CD4-positive, alpha-beta T cell (primary cell): ENCODE results near the gene HSD11B2. TPM values are rescaled to one million over a fixed set of nuclear protein-coding genes. Genes with fewer than 3 reads are reported as not detected.

ENCODE experiments used
- ATAC-seq: fragments of 200-7000 bp; cut with Tn5 transposase; one replicate; pipeline ENCODE4 v1.10.0; 2022; ENCODE audit warnings: mild to moderate bottlenecking; ENCODE audit not compliant: poor library complexity
- CTCF ChIA-PET: fragments of 350-600 bp; sonication (Branson Sonifier 250); formaldehyde crosslinking; loops from one replicate; lab custom pipeline; 2021; ENCODE audit warnings: antibody characterized with exemption, inconsistent platforms; lab: Charles Lee
- POLR2A ChIA-PET: fragments of 350-600 bp; sonication (Branson Sonifier 250); formaldehyde crosslinking; loops from one replicate; lab custom pipeline; 2021; ENCODE audit warnings: antibody characterized with exemption, inconsistent platforms; lab: Charles Lee
- DNase-seq, 14 experiments: peaks; one replicate each; pipeline ENCODE4 v3.0.0-alpha.2; 2013 to 2020; ENCODE audit warnings: mixed read lengths in 2 of 14
- H3K27ac ChIP-seq, 2 donors: one replicate each; pipeline versions ENCODE4 v1.5.1 to v1.7.0; 2013; ENCODE audit warnings: low read length in 2 of 2, low read depth in 1 of 2, mild to moderate bottlenecking in 1 of 2
- H3K27me3 ChIP-seq, 2 experiments: 1 replicate in 1 of 2; 2 replicates in 1 of 2; pipeline versions ENCODE4 v1.6.1 to v1.7.0; 2013; ENCODE audit warnings: low read length in 2 of 2, control low read depth in 1 of 2, mild to moderate bottlenecking in 1 of 2, moderate library complexity in 1 of 2; ENCODE audit not compliant: insufficient read depth in 2 of 2, control insufficient read depth in 1 of 2
- H3K36me3 ChIP-seq: one replicate; pipeline ENCODE4 v1.6.1; 2013; ENCODE audit warnings: low read length, control low read depth; ENCODE audit not compliant: insufficient read depth
- H3K4me1 ChIP-seq: one replicate; pipeline ENCODE4 v1.6.1; 2013; ENCODE audit warnings: low read length, control low read depth; ENCODE audit not compliant: insufficient read depth
- H3K4me3 ChIP-seq: one replicate; pipeline ENCODE4 v1.5.1; 2013; ENCODE audit warnings: mild to moderate bottlenecking, low read length, moderate library complexity
- H3K9me3 ChIP-seq, 2 experiments: 1 replicate in 1 of 2; 2 replicates in 1 of 2; pipeline versions ENCODE4 v1.6.1 to v1.7.0; 2013; ENCODE audit warnings: low read length in 2 of 2, mild to moderate bottlenecking in 2 of 2, control low read depth in 1 of 2, moderate library complexity in 1 of 2; ENCODE audit not compliant: control insufficient read depth in 1 of 2, insufficient read depth in 1 of 2
- H3K27ac Mint-ChIP-seq: one replicate; pipeline ENCODE4 v1.8.0; 2020; ENCODE audit warnings: mixed read lengths
- H3K27me3 Mint-ChIP-seq: one replicate; pipeline ENCODE4 v1.8.0; 2021; ENCODE audit warnings: mixed read lengths
- H3K36me3 Mint-ChIP-seq: one replicate; pipeline ENCODE4 v1.8.0; 2021; ENCODE audit warnings: low read depth, mixed read lengths
- H3K4me1 Mint-ChIP-seq: one replicate; pipeline ENCODE4 v1.8.0; 2021; ENCODE audit warnings: low read depth, mixed read lengths
- H3K4me3 Mint-ChIP-seq: one replicate; pipeline ENCODE4 v1.8.0; 2020; ENCODE audit warnings: mild to moderate bottlenecking, mixed read lengths
- H3K9me3 Mint-ChIP-seq: one replicate; pipeline ENCODE4 v1.8.0; 2020; ENCODE audit warnings: mixed read lengths
- intact Hi-C, 2 experiments: fragments of 100-400 bp; cut with DNase I in 1 of 2; cut with micrococcal nuclease in 1 of 2; formaldehyde crosslinking; loops; one replicate each; pipeline versions ENCODE4 v1.15.1 to v1.9.0; 2023 to 2025; cut with DNase I, micrococcal nuclease
- total RNA-seq, 174 experiments: library from RNA in 2 of 174; stranded (reverse) in 2 of 174; gene quantifications; one replicate each; pipeline ENCODE4 v1.2.3 and lab custom pipeline; 2021 to 2026
- TF ChIP-seq, protein P1 (sequence below): fragments of 200-600 bp; IDR thresholded peaks from one replicate; pipeline ENCODE4 v1.8.0; 2022; ENCODE audit warnings: antibody characterized with exemption, mild to moderate bottlenecking

The HSD11B2 gene
- total RNA-seq, 2 experiments from 2014 or later, result not detected

DNA sequence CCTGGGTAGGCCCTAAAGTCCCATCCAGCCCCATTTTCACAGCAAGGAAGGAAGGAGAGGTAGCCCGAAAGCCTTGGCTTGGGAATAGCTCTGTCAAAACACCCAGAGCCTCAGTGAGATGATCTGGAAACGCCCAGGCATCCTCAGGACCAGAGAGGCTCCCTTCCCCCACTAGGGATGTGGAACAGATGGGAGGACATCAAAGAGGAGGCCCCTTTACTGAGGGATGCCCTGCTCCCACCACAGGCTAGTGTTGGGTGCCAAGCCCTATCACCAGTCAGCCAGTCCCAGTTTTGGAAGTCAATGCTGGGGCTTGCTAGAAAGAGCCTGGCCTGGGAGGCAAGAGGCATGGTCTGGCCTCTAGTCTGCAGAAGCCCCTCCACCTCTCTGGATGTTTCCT lies 42.3 kb upstream of the HSD11B2 start:
- Histone ChIP-seq H3K4me1 (peaks cover 12% of the 10 kb centered on the region), H3K9me3 (peaks cover 0 to under 1% of the 10 kb centered on the region in 2 experiments), H3K36me3 (no peaks in the 10 kb centered on the region), H3K27ac (no peak overlapping the region), H3K27me3 (peaks cover 10 to 13% of the 10 kb centered on the region in 2 experiments), H3K4me3 (no peak overlapping the region)
- no peak for ATAC-seq
- Mint-ChIP-seq H3K27ac (no peak overlapping the region), H3K9me3 (no peaks in the 10 kb centered on the region), H3K36me3 (no peaks in the 10 kb centered on the region), H3K27me3 (peaks cover 19% of the 10 kb centered on the region), H3K4me3 (no peak overlapping the region), H3K4me1 (no peaks in the 10 kb centered on the region)
- no peak for DNase-seq
- ChIA-PET CTCF (no interaction called here), POLR2A (no interaction called here)
- TF ChIP-seq, protein P1, sequence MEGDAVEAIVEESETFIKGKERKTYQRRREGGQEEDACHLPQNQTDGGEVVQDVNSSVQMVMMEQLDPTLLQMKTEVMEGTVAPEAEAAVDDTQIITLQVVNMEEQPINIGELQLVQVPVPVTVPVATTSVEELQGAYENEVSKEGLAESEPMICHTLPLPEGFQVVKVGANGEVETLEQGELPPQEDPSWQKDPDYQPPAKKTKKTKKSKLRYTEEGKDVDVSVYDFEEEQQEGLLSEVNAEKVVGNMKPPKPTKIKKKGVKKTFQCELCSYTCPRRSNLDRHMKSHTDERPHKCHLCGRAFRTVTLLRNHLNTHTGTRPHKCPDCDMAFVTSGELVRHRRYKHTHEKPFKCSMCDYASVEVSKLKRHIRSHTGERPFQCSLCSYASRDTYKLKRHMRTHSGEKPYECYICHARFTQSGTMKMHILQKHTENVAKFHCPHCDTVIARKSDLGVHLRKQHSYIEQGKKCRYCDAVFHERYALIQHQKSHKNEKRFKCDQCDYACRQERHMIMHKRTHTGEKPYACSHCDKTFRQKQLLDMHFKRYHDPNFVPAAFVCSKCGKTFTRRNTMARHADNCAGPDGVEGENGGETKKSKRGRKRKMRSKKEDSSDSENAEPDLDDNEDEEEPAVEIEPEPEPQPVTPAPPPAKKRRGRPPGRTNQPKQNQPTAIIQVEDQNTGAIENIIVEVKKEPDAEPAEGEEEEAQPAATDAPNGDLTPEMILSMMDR, result no peak
- intact Hi-C loops, result no loop called here

DNA sequence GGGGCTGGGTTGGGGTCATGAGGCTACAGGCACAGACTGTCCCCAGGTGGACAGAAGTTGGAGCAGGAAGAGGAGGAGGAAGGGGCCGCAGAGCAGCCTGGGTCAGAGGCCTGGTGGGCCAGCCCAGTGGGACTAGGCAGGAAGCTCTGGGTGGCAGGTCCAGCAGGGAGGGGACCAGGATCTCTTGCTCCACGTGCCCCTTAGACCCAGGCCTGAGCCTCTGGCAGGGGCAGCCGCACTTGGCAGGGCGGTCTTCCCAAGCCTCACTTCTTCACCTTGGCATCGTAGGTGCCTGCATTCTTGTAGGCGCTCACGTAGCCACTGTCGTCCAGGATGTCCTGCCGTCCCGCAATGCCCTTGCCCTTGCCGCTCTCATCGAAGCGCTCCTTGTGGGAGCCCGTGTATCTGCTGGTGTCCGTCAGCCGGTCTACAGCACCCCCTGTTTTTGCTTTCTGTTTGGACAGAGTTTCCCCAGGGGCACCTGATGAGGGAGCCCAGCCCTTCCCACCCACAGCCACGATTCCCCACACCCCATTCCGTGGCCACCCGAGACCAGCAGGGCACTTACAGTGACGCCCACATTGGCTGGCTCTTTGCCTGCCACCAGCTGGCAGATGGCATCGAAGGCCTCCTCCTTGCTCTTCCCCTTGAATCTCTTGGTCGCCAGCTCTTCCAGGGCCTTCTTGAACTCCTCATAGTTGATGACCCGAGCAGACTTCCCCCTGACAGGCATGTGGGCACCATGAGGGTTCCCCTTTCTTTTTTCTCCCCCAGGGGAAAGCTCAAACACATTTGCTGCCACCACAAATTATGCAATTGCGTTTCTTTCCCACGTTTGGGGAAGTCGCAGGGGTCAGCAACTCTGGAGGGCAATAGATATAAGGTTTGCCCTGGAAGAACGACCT lies 40.8 kb upstream of the HSD11B2 start:
- ChIA-PET POLR2A (no interaction called here), CTCF (no interaction called here)
- Mint-ChIP-seq H3K27me3 (peaks cover 28% of the 10 kb centered on the region), H3K27ac (no peak overlapping the region), H3K4me3 (no peak overlapping the region), H3K9me3 (no peaks in the 10 kb centered on the region), H3K36me3 (no peaks in the 10 kb centered on the region), H3K4me1 (peaks cover 8% of the 10 kb centered on the region)
- peaks cover 22 to 26% of the 10 kb centered on the region in 2 experiments for H3K27me3 ChIP-seq
- TF ChIP-seq, protein P1, result no peak
- H3K4me3 ChIP-seq, result no peak overlapping the region
- ATAC-seq, result no peak
- peaks cover 0 to 11% of the 10 kb centered on the region in 2 experiments for H3K9me3 ChIP-seq
- H3K27ac ChIP-seq, result no peak overlapping the region
- no peaks in the 10 kb centered on the region for H3K36me3 ChIP-seq
- H3K4me1 ChIP-seq, result peaks cover 27% of the 10 kb centered on the region
- intact Hi-C loops, result loop anchor here in 1 of 2 experiments (10.0 kb wide), 1 partner anchor 125 kb away; no protein-coding TSS in a partner anchor
- peak in 3 of 14 experiments; percentile 19 to 68 (median 67) for DNase-seq

DNA sequence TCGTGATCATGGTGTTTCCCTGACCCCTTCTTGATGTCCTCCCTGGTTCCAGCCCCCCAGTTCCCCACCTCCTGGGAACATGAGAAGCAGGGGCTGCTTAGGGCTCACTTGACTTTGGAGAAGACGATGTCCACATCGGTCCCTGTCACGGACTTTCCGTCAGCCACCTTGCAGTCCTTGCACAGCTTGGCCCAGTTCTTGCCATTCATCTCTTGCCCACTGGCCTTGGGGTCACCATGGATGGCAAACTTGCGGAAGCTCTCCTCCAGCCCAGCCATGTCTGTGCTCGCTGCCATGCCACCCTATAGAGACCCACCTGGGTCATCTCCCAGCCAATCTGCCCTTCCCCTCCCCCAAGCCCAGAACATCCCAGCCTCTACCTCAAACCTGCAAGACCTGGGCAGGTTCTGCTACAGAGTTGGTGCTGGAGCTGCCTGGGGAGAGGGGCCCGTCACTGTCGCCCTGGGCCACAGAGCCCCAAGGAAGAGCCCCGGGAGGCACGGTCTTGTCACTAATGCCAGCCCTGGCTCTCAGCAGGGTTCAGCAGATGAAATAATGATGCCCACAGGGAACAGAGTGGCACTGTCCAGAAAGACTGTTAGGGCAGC lies 40.0 kb upstream of the HSD11B2 start:
- no peaks in the 10 kb centered on the region for H3K36me3 ChIP-seq
- peaks cover 28% of the 10 kb centered on the region for H3K4me1 ChIP-seq
- ChIA-PET POLR2A (no interaction called here), CTCF (no interaction called here)
- no peak overlapping the region for H3K4me3 ChIP-seq
- peaks cover 30 to 34% of the 10 kb centered on the region in 2 experiments for H3K27me3 ChIP-seq
- ATAC-seq (no peak), DNase-seq (peak in 1 of 14 experiments; percentile 15)
- Mint-ChIP-seq H3K9me3 (no peaks in the 10 kb centered on the region), H3K27ac (no peak overlapping the region), H3K27me3 (peaks cover 36% of the 10 kb centered on the region), H3K36me3 (no peaks in the 10 kb centered on the region), H3K4me3 (no peak overlapping the region), H3K4me1 (peaks cover 8% of the 10 kb centered on the region)
- no peak overlapping the region for H3K27ac ChIP-seq
- H3K9me3 ChIP-seq, result peaks cover 0 to 15% of the 10 kb centered on the region in 2 experiments
- intact Hi-C loops, result loop anchor here in 1 of 2 experiments (10.0 kb wide), 1 partner anchor 126 kb away; no protein-coding TSS in a partner anchor
- TF ChIP-seq, protein P1, result no peak
